ENCODE measurements around the gene TANGO2.

TANGO2 gene

DNA sequence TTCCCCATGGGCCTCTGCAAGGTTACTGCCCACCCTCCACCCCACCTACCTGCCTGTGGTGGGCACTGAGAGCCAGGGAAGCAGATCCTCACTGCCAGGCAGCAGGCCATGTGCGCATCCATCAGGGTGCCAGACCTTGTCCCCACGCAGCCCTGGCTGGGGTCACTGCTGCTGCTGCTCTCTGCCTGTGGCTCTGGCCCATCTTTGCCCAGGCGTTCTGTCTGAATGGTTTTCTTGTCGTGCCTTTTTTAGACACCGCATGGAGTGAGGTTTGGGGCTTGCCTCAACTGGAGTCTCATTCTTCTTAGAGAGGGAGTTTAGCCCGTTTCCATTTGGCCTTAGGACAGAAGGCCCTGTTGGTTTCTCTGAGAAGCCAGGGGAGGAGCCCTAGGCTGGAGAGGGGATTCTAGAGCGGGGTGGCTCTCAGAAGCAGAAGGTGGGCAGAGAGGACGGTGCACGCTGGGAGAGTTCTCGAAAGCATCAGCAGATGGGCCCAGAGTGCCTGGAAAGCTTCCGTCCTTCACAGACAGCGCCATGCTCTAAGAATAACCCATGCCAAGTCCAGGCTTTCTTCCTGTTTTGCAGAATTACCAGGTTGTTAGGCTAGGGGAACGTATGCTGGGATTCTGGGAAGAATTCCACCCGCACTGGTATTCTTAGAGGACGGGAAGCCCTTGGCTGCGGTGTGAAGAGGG is 8.1 kb downstream of the TANGO2 start:
- DNase-seq = no peak

DNA sequence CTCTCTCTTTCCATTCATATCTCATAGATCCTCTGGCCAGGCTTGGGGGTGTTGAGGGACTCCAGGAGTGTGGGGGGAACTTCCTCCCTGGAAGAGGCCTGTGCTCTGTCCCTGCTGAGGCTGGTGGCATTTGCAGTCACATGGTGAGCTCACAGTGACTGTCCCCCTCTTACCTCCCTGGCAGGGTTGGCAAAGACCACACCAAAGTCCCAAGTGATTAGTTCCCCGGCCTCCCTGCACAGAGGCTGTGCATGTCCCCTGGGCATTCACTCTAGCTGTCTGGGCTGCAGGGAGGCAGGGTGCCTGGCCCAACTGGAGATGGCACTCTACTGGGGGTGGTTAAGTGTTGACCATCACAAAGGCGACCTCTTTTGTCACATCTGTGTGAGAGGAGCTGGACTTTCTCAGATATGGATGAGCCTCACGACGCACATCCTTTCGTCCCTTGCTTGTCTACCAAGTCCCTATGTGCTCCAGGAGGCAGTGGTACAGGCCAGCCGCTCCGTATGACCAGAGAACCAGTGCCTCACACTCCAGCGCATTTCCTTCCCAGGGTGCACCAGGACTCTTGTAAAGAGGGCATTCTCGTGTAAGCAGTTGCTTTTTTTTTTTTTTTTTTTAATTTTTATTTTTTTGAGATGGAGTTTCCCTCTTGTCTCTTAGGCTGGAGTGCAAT is 8.8 kb downstream of the TANGO2 start:
- DNase-seq = no peak

DNA sequence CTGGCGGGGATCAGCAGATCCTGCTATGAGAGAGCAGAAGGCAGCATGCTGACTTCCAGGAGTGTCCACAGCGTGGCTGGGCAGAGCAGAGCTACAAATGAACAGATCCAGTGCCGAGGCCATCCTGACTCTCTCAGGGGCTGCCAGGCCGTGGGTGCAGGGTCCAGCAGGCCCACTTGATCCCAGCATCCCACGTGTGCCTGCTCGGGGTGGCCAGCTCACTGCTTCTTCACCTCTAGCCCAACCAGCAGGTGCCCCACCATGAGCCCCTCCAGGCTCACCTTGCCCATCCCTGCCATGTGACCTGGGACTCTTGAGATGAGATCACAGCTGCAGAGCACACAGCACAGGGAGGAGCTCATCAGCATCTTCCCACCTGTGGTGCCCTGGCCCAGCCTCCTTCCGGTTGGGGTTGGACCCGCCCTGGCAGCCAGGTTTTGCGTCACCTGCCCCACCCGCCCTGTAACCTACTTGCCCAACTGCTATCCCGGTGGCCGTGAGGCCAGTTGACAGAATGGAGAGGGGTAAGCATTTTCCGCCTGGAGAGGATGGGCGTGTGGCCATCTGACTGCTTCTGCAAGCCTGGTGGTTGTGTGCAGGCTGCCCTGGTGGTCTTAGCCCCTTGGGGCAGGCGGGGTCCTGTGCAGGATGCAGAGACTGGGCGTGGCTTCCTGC is 11.0 kb downstream of the TANGO2 start:
- peak; percentile 52 for DNase-seq

DNA sequence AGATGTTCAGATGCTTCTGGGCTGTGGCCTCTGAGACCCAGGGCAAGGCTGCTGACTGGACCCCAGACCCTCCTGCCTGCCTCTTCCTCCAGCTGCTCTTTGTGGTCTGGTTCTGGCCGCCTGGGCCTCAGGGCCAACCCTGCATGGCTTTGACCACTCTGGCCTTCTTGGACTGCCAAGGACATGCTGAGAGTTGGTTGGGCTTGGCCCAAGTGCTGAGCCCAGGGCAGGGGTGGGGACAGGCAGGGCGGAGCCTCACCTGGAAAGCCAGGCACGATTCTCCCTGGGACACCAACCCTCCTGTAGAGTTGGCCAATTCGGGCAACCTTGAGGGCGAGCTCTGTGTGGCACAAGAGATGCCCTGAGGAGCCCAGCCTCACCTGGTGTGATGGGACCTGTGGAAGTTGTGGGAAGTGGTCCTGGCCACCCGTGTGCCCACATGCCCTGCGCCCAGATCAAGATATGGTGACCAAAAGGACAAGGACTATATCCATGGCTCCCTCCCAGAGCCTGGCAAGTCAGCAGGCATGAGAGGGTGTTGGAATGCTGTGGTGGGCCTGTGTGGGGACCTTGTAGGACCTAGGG is 11.6 kb downstream of the TANGO2 start:
- no peak for DNase-seq

DNA sequence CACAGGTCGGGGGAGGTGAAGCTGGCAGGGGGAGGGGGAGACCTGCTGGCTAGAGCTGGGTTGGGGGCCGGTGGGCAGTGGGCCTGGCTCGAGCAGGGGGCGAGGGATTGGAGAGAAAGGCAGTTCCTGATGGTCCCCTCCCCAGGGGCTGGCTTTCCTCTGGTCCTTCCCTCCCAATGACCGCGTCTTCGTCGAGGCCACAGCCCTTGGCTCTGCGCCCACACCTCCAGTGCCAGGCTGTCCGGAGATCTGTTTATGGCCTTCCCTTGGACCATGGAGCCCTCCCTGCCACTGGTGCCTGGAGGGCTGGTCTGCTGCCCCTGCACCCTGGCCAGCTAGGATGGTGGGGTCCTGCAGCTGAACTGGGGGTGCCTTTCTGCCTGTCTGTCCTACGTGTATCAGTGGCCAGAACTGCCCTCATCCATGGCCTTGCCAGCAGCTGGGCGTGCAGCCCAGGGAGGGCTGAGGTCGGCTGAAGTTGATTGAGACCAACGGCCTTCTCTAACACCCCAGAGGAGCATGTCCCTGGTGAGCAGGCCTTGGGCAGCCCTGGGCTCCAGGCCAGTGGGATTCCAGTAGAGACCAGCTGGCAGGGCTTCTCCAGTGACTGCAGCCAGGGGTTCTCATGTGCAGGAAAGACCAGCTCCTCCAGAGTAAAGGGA is 12.3 kb downstream of the TANGO2 start:
- no peak for DNase-seq

DNA sequence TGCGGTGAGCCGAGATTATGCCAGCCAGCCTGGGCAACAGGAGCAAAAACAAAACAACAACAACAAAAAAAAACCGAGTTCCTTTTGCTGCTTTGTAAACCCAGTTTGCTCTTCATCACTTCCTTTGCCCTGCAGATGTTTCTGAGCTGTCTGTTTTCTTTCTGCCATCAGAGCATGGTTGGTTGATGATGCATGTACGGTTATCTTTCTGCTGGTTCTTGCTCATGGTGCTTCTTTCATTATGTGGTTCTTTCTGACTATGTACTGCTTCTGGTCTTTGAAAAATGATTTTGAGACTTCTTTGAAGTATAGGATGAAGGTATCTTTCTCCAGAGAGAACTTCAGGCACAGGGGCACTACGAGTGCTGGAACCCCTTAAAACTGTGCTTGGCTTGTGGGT is 13.2 kb downstream of the TANGO2 start:
- DNase-seq = no peak

DNA sequence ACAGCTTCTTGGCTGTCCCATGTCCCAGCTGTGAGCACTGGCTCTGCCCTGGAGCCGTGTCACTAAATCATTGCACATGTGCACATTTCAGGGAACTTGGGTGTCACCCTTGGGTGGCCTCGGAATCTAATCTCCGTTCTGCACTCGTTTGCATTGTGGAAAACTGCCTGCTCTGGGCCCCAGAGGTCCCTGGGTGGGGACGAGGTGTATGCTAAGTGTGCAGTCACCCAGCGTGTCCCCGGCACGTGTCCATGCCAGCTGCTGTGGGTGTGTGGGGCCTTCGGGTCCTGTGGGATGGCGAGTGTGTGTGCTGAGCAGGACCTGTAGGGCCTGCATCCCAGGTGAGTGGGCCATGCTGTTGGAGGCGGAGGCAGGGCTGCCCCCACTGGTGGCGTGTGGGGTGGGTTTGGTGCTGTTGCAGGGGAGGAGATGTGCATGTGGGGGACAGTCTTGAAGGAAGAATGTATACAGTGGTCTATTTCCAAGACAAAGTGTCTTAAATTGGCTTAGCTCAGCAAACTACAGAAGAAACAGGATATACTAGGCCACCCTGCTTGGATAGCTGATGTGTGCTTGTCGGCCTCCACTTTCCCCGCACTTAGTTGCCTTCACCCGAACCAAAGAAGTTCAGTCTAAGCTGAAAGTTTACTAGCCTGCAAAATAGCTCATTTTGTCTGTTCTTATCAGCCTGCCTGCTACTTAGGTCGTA is 14.6 kb downstream of the TANGO2 start:
- DNase-seq = no peak

DNA sequence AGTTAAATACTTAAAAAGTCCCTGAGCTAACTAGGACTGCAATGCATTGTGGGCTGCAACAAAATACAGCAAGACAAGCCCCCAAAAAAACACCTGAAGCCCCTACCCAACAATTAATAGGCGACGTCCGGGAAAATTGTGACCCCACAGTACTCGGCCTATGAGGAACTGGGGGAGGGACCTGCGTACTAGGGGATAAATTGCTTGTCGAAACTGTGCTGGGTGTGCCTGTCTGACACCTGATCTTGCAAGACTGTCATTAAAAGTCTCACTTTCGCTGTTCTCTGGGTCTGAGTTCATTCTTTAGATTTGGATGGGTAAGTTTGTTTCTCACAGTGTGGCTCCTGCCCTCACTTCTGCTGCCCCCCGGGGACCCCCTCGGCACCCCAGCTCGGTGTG is 15.2 kb downstream of the TANGO2 start:
- DNase-seq = no peak

DNA sequence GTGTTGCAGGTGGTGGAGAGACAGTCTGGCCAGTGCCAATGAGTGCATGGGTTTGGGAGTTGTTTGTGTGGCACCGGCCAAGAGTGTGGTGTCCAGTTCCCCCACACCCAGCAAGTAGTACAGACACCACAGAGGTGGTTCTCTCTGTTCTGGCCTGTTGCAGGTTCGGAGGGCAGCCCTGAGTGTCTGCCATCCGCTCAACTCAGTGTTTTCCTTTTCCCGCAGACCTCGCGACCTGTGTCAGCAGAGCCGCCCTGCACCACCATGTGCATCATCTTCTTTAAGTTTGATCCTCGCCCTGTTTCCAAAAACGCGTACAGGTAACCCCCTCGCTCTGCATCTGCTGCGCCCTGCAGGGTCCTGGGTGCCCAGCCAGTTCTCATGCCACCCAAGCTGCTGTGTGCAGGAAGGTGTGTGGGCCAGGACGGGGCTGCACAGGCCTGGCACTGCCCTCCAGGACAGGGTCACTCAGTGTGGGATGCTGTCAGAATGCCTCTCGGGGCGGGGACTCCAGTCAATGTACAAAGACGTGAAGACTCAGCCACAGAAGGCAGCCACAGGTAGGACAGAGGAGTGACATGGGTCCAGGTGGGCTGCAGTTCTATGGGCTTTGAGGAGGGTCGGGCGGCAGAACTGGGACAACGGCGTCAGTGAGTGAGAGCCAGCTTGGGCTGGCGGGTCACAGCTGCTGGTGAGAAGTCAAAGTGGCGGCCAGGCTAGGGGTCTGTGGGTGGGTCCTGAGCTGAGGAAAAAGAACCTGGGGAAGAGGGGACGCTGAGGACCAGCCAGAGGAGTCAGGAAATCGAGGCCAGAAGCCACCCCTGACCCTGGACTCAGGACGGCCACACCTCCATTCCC is 15.9 kb downstream of the TANGO2 start:
- DNase-seq = no peak

DNA sequence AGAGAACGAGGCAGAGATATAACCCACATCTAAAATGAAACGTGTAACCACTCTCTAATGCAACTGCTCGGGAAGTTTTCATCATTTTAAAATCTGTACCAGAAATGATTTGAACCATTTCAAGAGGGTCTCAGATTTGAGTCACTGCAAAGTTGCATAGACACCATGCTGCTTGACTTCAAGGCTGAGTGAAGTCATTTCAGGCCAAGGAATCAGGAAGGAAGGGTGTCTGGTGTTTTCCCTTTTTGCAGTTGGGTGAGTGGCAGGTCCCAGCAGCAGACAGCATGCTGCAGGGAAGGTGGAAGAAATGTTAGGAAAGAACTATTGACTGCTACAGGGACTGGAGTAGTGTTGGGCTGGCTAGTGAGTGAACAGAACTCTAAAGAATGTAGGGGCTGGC is 16.5 kb downstream of the TANGO2 start:
- DNase-seq = no peak

DNA sequence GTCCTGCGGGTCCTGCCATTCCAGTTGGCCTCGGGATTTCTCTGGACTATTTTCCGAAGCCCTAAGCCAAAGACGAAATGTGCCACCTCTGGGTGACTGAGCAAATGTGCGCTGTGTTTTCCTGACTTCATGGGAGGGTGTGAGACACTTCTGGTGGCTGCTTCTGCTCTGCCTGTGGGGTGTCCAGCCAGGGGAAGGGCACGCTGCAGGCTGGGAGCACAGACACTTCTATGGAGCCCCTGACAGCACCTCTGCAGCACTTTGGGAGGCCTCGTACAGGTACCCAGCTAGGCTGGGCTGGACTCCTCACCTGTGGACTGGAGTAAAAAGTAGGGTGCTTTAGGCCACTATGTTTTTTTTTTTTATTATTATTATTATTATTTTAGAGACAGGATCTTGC is 17.7 kb downstream of the TANGO2 start:
- no peak for DNase-seq

DNA sequence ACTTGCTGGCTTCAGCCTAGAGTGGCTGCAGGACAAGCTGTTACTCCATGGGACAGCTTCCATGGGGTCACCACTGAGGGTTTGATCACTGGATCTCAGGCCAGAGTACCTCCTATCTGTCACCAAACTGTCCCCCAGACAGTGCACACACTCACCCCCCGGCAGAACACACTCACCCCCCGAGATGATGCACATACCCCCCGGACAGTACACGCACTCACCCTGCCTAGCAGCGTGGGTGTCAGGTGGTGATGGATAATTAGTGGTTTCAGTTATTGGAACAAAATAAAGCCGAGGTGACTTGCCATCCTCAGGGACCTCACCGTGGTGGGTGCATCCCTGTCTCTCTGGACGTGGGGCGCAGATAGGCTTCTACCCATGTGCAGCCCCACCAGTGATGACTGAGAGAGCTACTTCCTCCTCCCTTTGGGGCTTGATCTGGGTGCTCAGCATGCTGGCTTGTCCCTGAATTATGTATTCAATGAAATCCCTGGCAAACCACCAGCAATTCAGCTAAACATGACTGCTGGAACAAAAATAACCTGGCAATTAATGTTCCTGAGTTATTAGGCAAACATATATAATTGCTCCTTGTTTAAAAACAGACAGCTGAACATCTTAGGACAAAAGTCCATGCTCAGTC is 18.9 kb downstream of the TANGO2 start:
- no peak for DNase-seq

DNA sequence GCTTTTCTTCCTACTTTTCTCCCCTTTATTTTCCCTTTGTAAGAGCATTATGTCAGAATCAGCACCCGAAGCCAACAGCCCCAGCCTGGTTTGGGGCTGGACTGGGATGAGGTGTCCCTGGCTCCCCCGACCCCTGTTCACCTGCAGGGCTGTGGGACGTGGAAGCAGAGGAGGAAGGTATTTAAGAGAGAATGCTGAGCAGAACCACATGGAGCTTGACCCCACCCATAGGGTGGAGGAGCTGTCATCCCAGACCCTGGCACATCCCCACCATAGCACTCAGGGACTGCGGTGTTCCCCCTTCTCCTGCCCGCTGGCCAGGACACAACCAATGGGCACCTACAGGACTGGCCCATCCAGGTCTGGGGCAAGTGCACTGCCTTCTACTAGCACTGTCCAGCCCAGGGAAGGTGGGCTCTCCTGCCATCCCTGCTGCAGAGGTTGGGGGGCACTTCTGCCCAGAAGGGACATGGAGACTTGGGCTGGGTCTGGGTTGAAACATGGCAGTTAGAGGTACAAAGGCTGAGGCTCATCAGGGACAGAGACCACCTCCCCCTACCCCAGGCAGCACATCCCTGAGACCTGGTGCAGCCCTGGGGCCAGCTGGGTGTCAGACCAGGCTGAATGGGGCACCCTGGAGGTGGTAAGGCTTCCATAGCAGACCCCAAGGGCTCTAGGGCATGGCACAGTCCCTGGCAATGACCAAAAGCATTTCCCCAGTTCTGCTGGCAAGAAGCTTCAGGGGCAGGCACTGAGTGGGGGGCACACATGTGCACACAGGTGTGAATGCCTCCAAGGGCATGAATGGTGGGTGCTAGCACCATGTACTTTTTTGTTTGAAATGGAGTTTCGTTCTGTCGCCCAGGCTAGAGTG is 19.7 kb downstream of the TANGO2 start:
- DNase-seq = no peak

DNA sequence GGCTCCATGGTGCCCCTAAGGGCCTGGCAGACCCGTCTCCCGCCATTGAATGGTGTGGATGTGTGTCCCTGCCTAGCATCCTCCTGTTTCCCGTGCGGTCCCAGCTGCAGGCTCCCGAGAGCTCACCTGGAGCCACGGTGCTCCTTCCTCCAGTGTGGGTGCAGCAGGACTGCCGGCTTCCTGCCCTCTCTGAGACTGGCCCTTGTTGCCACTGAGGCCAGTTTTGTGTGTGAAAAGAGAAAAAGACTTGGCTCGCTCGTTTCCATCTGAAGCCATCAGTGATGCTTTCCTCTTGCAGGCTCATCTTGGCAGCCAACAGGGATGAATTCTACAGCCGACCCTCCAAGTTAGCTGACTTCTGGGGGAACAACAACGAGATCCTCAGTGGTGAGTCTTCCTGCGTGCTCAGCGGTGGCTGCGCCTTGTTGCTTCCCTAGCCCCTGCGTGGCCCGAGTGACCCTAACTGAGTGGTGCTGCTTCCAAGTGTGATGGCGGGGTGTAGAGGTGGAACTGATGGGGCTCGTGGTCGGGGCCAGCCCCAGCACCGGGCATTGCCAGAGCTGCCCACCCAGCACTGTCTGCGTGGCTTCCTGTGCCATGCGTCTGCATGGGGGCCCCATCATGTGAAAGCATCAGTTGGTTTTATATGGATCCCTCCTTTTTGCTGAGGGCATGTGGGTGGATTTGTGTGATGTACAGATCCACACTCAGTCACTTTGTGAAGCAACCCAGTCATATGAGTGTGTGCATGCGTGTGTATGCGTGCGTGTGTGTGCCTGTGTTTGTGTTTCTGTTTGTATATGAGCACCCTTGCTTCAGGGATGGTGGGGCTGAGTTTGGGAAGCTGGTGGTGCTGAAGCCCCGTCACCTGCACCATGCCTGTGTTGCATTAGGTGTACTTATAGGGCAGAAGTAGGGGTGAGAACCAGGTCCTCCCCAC is 22.4 kb downstream of the TANGO2 start:
- DNase-seq = no peak

DNA sequence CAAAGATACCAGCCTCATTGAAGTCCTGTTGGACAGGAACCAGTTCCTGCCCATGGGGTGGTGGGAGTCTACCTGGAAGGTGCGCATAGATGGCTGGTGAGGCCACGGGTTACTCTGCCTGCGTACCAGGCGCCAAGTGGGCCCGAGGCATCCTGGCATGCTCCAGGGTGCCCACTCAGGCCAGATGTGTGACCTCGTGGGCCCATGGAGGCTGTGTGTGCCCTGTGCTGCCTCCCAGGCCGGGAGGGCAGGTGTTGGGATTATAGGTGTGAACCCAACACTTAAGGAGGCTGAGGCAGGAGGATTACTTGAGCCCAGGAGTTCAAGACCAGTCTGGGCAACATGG is 23.1 kb downstream of the TANGO2 start:
- no peak for DNase-seq

DNA sequence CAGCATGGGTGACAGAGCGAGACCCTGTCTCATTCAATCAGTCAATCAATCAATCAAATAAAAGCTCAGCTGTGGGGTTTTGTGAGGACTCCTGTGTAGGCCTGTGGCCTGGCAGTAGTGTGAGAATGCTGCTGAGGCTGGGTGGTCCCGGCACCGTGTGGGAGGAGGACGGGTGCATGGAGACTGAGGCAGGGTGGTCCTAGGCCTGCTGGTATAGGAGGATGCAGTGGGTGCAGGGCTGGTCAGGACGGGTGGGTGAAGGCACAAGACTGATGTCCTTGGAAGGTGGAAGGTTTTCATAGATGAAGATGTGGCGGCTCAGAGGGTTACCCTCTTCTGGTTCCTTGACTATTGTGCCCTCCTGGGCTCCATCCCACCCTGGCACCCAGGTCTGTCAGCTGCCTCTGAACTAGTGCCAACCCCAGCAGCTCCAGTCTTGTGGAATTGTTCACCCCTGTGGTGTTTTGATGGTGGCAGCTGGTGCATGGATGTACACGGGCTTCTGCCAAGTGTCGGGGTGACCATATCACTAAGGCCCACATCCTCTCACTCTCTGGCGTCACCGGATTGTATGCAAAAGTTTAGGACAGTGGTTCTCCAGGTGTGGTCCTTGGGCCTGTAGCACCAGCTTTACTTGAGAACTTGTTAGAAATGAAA is 23.7 kb downstream of the TANGO2 start:
- DNase-seq = no peak

DNA sequence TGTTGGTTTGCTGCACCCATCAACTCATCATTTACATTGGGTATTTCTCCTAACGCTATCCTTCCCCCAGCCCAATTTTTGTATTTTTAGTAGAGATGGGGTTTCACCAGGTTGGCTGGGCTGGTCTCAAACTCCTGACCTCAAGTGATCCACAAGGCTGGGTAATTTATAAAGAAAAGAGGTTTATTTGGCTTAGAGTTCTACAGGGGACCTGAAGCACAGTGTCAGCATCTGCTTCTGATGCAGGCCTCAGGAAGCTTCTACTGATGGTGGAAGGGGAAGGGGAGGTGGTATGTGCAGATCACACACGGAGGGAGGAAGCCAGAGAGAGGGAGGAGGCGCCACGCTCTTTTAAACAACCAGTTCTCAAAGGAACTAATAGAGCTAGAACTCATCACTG is 25.8 kb downstream of the TANGO2 start:
- DNase-seq = no peak

DNA sequence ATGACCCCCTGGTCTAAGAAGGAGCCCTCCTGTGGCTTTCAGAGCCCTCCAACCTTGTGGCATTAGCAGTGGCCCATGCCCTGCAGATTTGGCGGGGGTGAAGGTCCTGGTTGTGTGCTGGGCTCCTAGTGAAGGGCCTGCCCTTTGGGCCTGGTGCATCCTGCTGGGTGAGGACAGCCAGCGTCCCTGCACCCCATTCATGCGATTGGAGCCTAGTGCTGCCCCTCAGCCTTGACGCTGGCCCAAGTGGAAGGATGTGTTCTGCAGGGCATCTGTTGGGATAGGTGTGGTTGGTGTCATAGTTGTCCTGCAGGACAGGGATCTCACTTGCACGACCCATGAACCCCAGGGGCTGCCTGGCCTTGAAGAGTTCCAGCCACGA is 31.0 kb downstream of the TANGO2 start:
- no peak for DNase-seq

All from stimulated activated naive CD4-positive, alpha-beta T cell treated with Interleukin-2 at 50 U/mL for 16 hours (primary cell).